ENCODE data around the gene ZNF654. TPM values are rescaled to one million over a fixed set of nuclear protein-coding genes. Genes with fewer than 3 reads are reported as not detected.

Gene ZNF654
- total RNA-seq, 1 experiment from 2014 or later: 25.0 TPM

DNA sequence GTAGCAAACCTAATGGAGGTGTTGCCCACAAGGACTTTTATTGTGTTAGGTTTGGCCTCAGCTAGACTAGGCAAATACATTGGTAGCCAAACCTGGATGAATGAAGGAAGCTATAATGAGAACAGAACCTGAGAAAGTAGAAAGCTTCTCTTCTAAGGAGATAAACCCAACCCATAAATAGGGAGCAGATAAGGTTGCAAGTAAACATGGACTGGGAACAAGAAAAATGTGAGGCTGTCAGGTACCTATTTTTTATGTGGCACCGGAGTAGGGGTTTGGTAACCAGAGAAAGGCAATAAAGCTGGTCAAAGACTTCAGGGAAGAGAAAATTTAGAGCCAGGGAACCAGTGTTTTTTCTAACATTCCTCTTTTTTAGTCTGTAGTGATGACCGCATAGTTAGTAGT, 25.0 kb downstream of the ZNF654 start:
- no peak overlapping the region for H3K4me3 ChIP-seq (ENCODE audit: low read depth, low read length, poor library complexity, severe bottlenecking)
- no TSS peak for BruUV-seq (replicated peaks)
- TF ChIP-seq EZH2 (IDR thresholded peaks at IDR 0.05; ENCODE audit: borderline replicate concordance, low read depth, low read length, poor library complexity, severe bottlenecking): no peak
- peaks cover 6% of the 10 kb centered on the region for H3K9me3 ChIP-seq (ENCODE audit: low read depth, low read length, poor library complexity, severe bottlenecking)
- CTCF ChIA-PET: no interaction called here
- no peaks in the 10 kb centered on the region for H3K27me3 ChIP-seq (replicated peaks; ENCODE audit: insufficient read depth, low read depth, low read length, poor library complexity)
- H3K36me3 ChIP-seq (ENCODE audit: insufficient read depth, low read length, poor library complexity, severe bottlenecking): peaks cover 30% of the 10 kb centered on the region
- no peaks in the 10 kb centered on the region for H3K4me1 ChIP-seq (ENCODE audit: insufficient read depth, low read length, poor library complexity, severe bottlenecking)
- intact Hi-C loops (cut with micrococcal nuclease; ENCODE audit: unreplicated experiment): no loop called here
- POLR2A ChIA-PET (ENCODE audit: low non-redundant PET): no interaction called here
- DNase-seq (ENCODE audit: low spot score): no peak
- H3K27ac ChIP-seq (ENCODE audit: low read depth, low read length, poor library complexity, severe bottlenecking): no peak overlapping the region

DNA sequence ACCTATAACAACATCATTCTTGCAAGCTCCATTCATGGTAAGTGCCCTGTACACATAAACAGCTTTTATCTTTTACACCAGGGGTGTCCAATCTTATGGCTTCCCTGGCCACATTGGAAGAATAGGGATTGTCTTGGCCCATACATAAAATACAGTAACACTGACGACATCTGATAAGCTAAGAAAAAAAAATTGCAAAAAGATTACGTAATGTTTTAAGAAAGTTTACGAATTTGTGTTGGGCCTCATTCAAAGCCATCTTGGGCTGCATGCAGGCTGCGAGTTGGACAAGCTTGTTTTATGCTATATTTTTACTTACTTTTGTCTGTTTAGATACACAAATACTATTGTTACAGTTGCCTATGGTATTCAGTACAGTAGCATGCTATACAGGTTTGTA, 31.6 kb downstream of the ZNF654 start:
- Histone ChIP-seq H3K36me3 (ENCODE audit: insufficient read depth, low read length, poor library complexity, severe bottlenecking) (peaks cover 40% of the 10 kb centered on the region), H3K4me3 (ENCODE audit: low read depth, low read length, poor library complexity, severe bottlenecking) (no peak overlapping the region), H3K4me1 (ENCODE audit: insufficient read depth, low read length, poor library complexity, severe bottlenecking) (no peaks in the 10 kb centered on the region), H3K27me3 (replicated peaks; ENCODE audit: insufficient read depth, low read depth, low read length, poor library complexity) (no peaks in the 10 kb centered on the region), H3K9me3 (ENCODE audit: low read depth, low read length, poor library complexity, severe bottlenecking) (no peaks in the 10 kb centered on the region), H3K27ac (ENCODE audit: low read depth, low read length, poor library complexity, severe bottlenecking) (no peak overlapping the region)
- DNase-seq (ENCODE audit: low spot score): no peak
- ChIA-PET CTCF (no interaction called here), POLR2A (ENCODE audit: low non-redundant PET) (no interaction called here)
- TF ChIP-seq, protein P1, sequence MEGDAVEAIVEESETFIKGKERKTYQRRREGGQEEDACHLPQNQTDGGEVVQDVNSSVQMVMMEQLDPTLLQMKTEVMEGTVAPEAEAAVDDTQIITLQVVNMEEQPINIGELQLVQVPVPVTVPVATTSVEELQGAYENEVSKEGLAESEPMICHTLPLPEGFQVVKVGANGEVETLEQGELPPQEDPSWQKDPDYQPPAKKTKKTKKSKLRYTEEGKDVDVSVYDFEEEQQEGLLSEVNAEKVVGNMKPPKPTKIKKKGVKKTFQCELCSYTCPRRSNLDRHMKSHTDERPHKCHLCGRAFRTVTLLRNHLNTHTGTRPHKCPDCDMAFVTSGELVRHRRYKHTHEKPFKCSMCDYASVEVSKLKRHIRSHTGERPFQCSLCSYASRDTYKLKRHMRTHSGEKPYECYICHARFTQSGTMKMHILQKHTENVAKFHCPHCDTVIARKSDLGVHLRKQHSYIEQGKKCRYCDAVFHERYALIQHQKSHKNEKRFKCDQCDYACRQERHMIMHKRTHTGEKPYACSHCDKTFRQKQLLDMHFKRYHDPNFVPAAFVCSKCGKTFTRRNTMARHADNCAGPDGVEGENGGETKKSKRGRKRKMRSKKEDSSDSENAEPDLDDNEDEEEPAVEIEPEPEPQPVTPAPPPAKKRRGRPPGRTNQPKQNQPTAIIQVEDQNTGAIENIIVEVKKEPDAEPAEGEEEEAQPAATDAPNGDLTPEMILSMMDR (conservative IDR thresholded peaks at IDR 0.05; ENCODE audit: low read depth, low read length): no peak
- TF ChIP-seq EZH2 (IDR thresholded peaks at IDR 0.05; ENCODE audit: borderline replicate concordance, low read depth, low read length, poor library complexity, severe bottlenecking): no peak
- BruUV-seq (replicated peaks): no TSS peak
- intact Hi-C loops (cut with micrococcal nuclease; ENCODE audit: unreplicated experiment): no loop called here

DNA sequence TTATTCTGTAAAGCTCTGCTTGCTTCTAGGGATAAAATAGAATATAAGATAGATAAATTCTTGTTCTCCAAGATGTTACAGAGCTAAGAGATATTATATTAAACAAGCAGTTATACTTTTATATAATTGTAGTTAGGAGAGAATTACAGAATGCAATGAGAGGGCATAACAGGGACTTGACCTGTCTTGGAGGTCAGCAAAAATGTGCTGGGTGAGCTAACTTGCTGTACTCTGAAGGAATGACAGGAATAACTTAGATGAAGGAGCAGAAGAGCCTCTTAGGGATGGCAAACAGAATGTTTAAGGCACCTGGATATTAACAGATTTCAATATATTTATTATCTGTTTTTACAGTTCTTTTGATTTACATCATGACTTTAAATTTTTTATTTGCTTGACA, 33.2 kb downstream of the ZNF654 start:
- BruUV-seq (replicated peaks): no TSS peak
- intact Hi-C loops (cut with micrococcal nuclease; ENCODE audit: unreplicated experiment): no loop called here
- Histone ChIP-seq H3K4me1 (ENCODE audit: insufficient read depth, low read length, poor library complexity, severe bottlenecking) (no peaks in the 10 kb centered on the region), H3K27me3 (replicated peaks; ENCODE audit: insufficient read depth, low read depth, low read length, poor library complexity) (no peaks in the 10 kb centered on the region), H3K4me3 (ENCODE audit: low read depth, low read length, poor library complexity, severe bottlenecking) (no peak overlapping the region), H3K9me3 (ENCODE audit: low read depth, low read length, poor library complexity, severe bottlenecking) (peaks cover 3% of the 10 kb centered on the region), H3K27ac (ENCODE audit: low read depth, low read length, poor library complexity, severe bottlenecking) (no peak overlapping the region), H3K36me3 (ENCODE audit: insufficient read depth, low read length, poor library complexity, severe bottlenecking) (peaks cover 39% of the 10 kb centered on the region)
- TF ChIP-seq, protein P1 (conservative IDR thresholded peaks at IDR 0.05; ENCODE audit: low read depth, low read length): no peak
- TF ChIP-seq EZH2 (IDR thresholded peaks at IDR 0.05; ENCODE audit: borderline replicate concordance, low read depth, low read length, poor library complexity, severe bottlenecking): no peak
- CTCF ChIA-PET: no interaction called here
- POLR2A ChIA-PET (ENCODE audit: low non-redundant PET): no interaction called here
- DNase-seq (ENCODE audit: low spot score): no peak

DNA sequence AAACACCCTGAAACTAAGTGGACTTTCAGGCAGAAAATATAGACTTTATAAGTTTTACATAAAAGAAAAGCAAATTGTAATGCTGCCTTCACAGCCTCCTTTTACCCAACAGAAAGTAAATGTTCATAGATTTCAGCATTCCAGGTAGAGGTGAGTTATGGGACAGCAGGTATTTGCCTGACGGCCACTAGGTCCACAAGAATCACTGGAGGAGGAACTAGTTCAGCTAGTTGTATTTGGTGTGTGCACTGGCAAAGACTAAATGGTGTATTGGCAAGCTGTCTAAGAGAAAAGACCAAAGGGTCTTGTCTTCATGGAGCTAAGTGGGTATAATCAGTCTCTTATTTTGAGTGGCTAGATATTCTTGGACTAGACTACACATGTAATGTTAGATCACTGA, 34.2 kb downstream of the ZNF654 start:
- Histone ChIP-seq H3K27me3 (replicated peaks; ENCODE audit: insufficient read depth, low read depth, low read length, poor library complexity) (no peaks in the 10 kb centered on the region), H3K27ac (ENCODE audit: low read depth, low read length, poor library complexity, severe bottlenecking) (no peak overlapping the region), H3K36me3 (ENCODE audit: insufficient read depth, low read length, poor library complexity, severe bottlenecking) (peaks cover 29% of the 10 kb centered on the region), H3K9me3 (ENCODE audit: low read depth, low read length, poor library complexity, severe bottlenecking) (peaks cover 3% of the 10 kb centered on the region), H3K4me3 (ENCODE audit: low read depth, low read length, poor library complexity, severe bottlenecking) (no peak overlapping the region), H3K4me1 (ENCODE audit: insufficient read depth, low read length, poor library complexity, severe bottlenecking) (no peaks in the 10 kb centered on the region)
- BruUV-seq (replicated peaks): no TSS peak
- intact Hi-C loops (cut with micrococcal nuclease; ENCODE audit: unreplicated experiment): no loop called here
- no peak for DNase-seq (ENCODE audit: low spot score)
- POLR2A ChIA-PET (ENCODE audit: low non-redundant PET): no interaction called here
- TF ChIP-seq EZH2 (IDR thresholded peaks at IDR 0.05; ENCODE audit: borderline replicate concordance, low read depth, low read length, poor library complexity, severe bottlenecking): no peak
- CTCF ChIA-PET: no interaction called here

Data from A673 (cell line).